SK-N-SH (cell line): ENCODE results near the gene MSL3B.

Source experiments
- EP300 ChIP-seq, 2 experiments: IDR thresholded peaks; 2 replicates each; pipeline versions ENCODE4 v1.4.0 to v1.6.1; 2012; ENCODE audit warnings: borderline replicate concordance in 1 of 2, low read depth in 1 of 2, low read length in 1 of 2
- EZH2phosphoT487 ChIP-seq: fragments of 200-600 bp; sonication (generic); IDR thresholded peaks from 2 replicates; pipeline ENCODE4 v1.6.1; 2017; ENCODE audit warnings: low read depth, mixed run types, mild to moderate bottlenecking, antibody characterized with exemption, moderate library complexity, borderline replicate concordance
- FOSL2 ChIP-seq: IDR thresholded peaks from 2 replicates; pipeline ENCODE4 v1.4.0; 2012; ENCODE audit warnings: low read depth, mild to moderate bottlenecking, moderate library complexity, borderline replicate concordance
- FOXJ3 ChIP-seq: sonication (generic); formaldehyde crosslinking; IDR thresholded peaks from 2 replicates; pipeline ENCODE4 v1.5.1; 2020; ENCODE audit warnings: mild to moderate bottlenecking, missing genetic modification reagents
- JUND ChIP-seq: IDR thresholded peaks from 2 replicates; pipeline ENCODE4 v1.4.0; 2012
- NFIC ChIP-seq: IDR thresholded peaks from 2 replicates; pipeline ENCODE4 v1.4.0; 2012; ENCODE audit warnings: borderline replicate concordance
- YY1 ChIP-seq: IDR thresholded peaks from 2 replicates; pipeline ENCODE4 v1.4.0; 2012; ENCODE audit warnings: low read depth, mild to moderate bottlenecking
- TF ChIP-seq, protein P1 (sequence below): IDR thresholded peaks from 2 replicates; pipeline ENCODE4 v1.6.1; 2012; ENCODE audit warnings: mild to moderate bottlenecking, low read depth, low read length, moderate library complexity
- TF ChIP-seq, protein P2 (sequence below): fragments of 200-600 bp; sonication (generic); IDR thresholded peaks from 2 replicates; pipeline ENCODE4 v1.6.1; 2017; ENCODE audit warnings: antibody characterized with exemption, mild to moderate bottlenecking, moderate library complexity
- TF ChIP-seq, protein P3 (sequence below): IDR thresholded peaks from 2 replicates; pipeline ENCODE4 v1.4.0; 2012; ENCODE audit warnings: low read depth

DNA sequence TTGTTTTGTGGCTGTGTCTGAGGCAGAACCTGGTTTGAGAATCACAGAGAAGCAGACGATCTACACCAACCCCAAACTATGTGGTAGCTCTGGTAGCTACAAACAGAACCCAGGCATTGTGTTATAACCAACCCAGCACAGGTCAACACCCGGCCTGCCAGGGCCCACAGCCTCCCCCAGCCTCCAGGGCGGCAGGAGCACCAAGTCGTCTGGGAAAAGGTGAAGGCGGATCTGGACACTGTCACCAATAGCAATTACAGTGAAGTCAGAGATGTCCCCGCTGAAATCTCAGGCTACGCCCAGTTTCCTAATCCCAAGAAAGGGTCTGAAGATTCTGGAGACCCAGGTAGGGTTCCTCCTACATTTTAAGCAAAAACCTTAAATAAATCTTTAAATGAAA lies 17.4 kb downstream of the MSL3B start:
- no peak for TF ChIP-seq NFIC
- TF ChIP-seq YY1: no peak
- TF ChIP-seq, protein P1, sequence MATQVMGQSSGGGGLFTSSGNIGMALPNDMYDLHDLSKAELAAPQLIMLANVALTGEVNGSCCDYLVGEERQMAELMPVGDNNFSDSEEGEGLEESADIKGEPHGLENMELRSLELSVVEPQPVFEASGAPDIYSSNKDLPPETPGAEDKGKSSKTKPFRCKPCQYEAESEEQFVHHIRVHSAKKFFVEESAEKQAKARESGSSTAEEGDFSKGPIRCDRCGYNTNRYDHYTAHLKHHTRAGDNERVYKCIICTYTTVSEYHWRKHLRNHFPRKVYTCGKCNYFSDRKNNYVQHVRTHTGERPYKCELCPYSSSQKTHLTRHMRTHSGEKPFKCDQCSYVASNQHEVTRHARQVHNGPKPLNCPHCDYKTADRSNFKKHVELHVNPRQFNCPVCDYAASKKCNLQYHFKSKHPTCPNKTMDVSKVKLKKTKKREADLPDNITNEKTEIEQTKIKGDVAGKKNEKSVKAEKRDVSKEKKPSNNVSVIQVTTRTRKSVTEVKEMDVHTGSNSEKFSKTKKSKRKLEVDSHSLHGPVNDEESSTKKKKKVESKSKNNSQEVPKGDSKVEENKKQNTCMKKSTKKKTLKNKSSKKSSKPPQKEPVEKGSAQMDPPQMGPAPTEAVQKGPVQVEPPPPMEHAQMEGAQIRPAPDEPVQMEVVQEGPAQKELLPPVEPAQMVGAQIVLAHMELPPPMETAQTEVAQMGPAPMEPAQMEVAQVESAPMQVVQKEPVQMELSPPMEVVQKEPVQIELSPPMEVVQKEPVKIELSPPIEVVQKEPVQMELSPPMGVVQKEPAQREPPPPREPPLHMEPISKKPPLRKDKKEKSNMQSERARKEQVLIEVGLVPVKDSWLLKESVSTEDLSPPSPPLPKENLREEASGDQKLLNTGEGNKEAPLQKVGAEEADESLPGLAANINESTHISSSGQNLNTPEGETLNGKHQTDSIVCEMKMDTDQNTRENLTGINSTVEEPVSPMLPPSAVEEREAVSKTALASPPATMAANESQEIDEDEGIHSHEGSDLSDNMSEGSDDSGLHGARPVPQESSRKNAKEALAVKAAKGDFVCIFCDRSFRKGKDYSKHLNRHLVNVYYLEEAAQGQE: no peak
- no peak for TF ChIP-seq FOXJ3 (CRISPR knock-in tag)
- TF ChIP-seq, protein P2, sequence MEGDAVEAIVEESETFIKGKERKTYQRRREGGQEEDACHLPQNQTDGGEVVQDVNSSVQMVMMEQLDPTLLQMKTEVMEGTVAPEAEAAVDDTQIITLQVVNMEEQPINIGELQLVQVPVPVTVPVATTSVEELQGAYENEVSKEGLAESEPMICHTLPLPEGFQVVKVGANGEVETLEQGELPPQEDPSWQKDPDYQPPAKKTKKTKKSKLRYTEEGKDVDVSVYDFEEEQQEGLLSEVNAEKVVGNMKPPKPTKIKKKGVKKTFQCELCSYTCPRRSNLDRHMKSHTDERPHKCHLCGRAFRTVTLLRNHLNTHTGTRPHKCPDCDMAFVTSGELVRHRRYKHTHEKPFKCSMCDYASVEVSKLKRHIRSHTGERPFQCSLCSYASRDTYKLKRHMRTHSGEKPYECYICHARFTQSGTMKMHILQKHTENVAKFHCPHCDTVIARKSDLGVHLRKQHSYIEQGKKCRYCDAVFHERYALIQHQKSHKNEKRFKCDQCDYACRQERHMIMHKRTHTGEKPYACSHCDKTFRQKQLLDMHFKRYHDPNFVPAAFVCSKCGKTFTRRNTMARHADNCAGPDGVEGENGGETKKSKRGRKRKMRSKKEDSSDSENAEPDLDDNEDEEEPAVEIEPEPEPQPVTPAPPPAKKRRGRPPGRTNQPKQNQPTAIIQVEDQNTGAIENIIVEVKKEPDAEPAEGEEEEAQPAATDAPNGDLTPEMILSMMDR: no peak
- no peak for TF ChIP-seq EZH2phosphoT487
- no peak for TF ChIP-seq EP300 (IDR thresholded peaks at IDR 0.05; ENCODE audit: borderline replicate concordance in 1 of 2, low read depth in 1 of 2, low read length in 1 of 2)
- TF ChIP-seq, protein P3, sequence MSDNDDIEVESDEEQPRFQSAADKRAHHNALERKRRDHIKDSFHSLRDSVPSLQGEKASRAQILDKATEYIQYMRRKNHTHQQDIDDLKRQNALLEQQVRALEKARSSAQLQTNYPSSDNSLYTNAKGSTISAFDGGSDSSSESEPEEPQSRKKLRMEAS: no peak
- no peak for TF ChIP-seq FOSL2
- no peak for TF ChIP-seq JUND
